ENCODE data around the gene PAN3.

The PAN3 gene

GRCh38 chr13:28273919-28274318 lies 135.6 kb downstream of the PAN3 start:
- no peak for DNase-seq
- intact Hi-C loops (cut with DNase I), result no loop called here

GRCh38 chr13:28282451-28282850 lies 144.1 kb downstream of the PAN3 start:
- no peak for DNase-seq
- intact Hi-C loops (cut with DNase I), result no loop called here

DNA sequence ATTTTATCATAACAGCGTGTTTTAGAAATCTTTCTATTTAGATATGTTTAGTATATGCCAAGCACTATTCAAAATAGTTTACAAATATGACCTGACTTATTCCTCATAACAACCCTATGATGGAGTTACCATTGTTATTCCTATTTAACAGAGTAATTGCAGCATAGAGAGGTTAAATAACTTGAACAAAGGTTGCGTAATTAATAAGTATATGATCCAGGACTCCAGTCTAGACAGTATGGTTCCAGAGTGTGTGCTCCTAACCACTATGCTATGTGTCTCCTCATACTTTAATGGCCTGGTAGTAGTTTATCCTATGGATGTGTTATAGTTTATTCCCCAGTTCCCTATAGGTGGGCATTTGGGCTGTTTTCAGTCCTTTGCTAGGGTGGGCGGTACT lies 145.3 kb downstream of the PAN3 start:
- DNase-seq, result no peak
- intact Hi-C loops (cut with DNase I), result no loop called here

- intact Hi-C loops (cut with DNase I), result no loop called here
- no peak for DNase-seq
Measured at GRCh38 chr13:28286263-28286662, 147.9 kb downstream of the PAN3 start.

DNA sequence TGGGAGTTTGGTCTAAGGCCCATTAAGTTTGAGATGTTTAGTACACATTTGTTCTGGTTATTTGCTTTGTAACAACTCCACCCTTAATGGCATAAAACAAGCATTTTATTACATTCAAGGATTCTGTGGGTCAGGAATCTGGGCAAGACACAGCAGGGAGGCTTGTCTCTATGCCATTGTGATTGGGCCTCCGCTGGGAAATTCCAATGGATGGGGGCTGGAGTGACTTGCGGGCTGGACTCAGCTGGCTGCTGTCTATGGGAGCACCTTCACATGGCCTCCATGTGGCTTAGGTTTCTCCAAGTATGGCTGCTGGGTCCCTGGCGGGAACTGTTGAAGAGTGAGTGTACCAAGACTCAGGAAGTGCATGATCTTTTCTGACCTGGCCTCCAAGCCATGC lies 159.0 kb downstream of the PAN3 start:
- intact Hi-C loops (cut with DNase I), result no loop called here

GRCh38 chr13:28299916-28300315 lies 161.6 kb downstream of the PAN3 start:
- intact Hi-C loops (cut with DNase I), result no loop called here
- DNase-seq, result no peak

More for the DNA sequence above, 159.0 kb downstream of the PAN3 start:
- no peak for DNase-seq

GRCh38 chr13:28301839-28302238 lies 163.5 kb downstream of the PAN3 start:
- intact Hi-C loops (cut with DNase I), result no loop called here
- no peak for DNase-seq

DNA sequence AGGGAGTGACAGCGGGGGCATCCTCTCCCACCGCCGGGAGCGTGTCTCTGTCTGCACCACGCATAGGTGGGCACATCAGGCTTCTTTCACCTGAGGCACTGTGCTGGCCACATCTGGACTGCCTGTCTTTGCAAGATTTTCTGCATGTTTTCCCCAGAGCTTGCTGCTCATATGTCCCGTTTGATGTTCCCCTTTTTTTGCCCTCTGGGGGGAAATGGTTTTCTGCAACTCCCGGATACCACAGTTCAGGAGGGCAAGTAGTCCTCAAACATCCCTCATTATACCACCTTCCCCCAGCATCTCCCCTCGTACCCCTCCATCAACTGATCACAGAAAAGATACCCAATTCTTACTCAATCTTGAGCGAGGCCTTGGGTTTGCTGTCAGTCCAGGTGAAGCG lies 168.0 kb downstream of the PAN3 start:
- intact Hi-C loops (cut with DNase I), result no loop called here
- DNase-seq, result no peak

DNA sequence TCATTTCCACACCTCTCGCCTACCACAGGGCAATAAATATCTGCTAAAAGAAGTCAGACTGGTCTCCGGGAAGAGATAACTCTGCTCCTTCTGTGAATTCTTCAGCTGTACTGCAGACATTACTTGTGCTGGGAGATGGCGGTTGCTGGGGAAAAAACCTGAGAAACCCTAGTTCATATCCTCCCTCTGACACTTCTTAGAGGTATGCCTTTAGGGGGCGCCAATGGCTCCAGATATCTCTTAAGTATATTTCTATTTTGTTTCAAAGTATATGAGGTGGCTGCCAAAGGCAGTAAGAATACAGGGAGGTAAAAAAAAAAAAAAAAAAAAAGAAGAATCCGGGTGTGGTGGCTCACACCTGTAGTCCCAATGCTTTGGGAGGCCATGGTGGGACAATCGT lies 175.2 kb downstream of the PAN3 start:
- intact Hi-C loops (cut with DNase I), result no loop called here
- no peak for DNase-seq

- intact Hi-C loops (cut with DNase I), result no loop called here
Measured at GRCh38 chr13:28314879-28315278, 176.5 kb downstream of the PAN3 start.

DNA sequence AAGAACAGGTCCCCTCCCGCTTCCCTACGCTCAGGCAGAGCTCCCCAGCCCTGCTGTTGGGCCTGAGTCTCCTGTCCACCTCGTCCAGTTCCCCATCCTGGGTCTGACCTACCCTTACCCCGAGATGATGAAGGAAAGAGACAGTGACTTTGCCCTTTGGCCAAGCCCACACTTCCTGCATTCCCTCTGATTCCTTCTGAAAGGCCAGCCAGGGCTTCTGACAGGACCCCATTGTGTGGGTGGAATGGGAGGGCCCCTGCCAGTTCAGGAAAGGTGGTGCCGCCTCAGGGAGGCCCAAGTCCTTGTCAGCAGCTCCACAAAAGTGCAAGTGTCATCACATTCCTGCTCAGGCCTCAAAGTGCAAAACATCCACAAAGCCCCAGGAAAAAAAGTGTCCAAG lies 177.8 kb downstream of the PAN3 start:
- intact Hi-C loops (cut with DNase I), result no loop called here
- no peak for DNase-seq

More at GRCh38 chr13:28314879-28315278, 176.5 kb downstream of the PAN3 start:
- DNase-seq, result no peak

GRCh38 chr13:28316836-28317235 lies 178.5 kb downstream of the PAN3 start:
- intact Hi-C loops (cut with DNase I), result no loop called here
- no peak for DNase-seq

- DNase-seq, result no peak
- intact Hi-C loops (cut with DNase I), result no loop called here
Measured at GRCh38 chr13:28318496-28318895, 180.2 kb downstream of the PAN3 start.

DNA sequence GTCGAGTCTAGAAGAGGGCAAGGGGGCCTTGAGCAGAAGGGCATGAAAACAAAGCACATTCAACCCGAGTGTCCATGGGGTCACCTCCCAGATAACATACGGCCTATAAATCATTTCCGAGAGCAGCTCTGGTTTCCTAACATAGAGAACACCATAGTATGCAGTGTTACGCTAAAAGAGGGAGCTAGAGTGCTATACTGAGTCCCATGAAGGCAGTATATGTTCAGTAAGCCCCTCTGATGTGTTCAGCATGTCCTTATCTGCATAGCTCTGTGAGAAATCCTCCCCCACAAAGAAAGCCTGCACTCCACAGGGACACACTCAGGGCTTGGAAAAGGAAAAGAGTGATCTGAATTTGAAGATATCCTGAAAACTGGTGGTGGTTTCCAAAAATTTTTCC lies 181.2 kb downstream of the PAN3 start:
- DNase-seq, result no peak

DNA sequence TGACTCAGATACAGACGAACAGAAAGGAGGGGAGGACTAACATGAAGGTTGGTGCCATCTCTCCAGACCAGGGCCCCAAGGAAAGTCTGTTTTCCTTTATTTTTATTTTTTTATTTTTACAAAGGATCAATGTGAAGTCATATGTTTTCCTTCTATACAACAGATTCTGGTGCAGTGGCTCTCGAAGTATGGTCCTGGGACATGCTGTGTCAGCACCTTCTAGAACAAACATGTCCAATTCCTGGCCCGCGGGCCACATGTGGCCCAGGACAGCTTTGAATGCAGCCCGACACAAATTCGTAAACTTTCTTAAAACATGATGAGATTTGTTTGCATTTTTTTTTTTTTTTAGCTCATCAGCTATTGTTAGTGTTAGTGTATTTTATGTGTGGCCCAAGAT lies 181.9 kb downstream of the PAN3 start:
- DNase-seq, result no peak
- intact Hi-C loops (cut with DNase I), result loop anchor here (10.0 kb wide), 1 partner anchor 475 kb away; no protein-coding TSS in a partner anchor

More for the DNA sequence above, 181.2 kb downstream of the PAN3 start:
- intact Hi-C loops (cut with DNase I), result no loop called here

DNA sequence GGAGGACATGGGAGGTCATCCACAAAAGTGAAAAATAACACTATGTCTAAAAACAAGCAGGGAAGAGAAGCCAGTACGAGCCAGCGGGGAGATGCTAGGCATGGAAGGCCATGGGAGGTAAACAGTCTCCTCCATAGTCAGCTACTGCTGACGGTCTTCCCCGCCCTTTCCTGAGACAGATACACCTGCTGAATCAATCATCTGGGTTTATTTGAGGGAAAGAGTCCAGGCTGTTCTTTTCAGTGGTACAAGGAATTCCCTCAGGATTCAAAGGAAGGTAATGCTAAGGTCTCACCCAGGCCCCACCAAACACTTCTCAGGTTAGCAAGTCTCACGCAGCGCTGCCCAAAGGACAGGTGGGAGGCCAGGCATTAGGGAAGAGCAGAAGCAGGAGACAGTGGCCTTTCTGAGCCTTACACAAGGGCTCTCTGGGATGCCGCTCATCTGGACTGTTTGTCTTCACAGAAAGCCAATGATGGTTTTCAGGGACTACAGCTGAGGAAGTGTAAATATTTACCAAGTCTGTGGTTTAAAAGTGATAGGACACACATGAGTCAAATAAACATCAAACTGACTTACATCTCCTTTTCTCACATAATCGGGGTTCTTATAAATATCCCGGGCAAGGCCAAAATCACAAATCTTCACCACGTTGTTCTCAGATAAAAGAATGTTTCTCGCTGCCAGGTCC lies 182.7 kb downstream of the PAN3 start:
- DNase-seq, result no peak
- intact Hi-C loops (cut with DNase I), result loop anchor here (10.0 kb wide), 1 partner anchor 474 kb away; no protein-coding TSS in a partner anchor

- no peak for DNase-seq
- intact Hi-C loops (cut with DNase I), result loop anchor here (10.0 kb wide), 1 partner anchor 473 kb away; no protein-coding TSS in a partner anchor
Measured at GRCh38 chr13:28321756-28322155, 183.4 kb downstream of the PAN3 start.

- no peak for DNase-seq
- intact Hi-C loops (cut with DNase I), result loop anchor here (10.0 kb wide), 1 partner anchor 472 kb away; no protein-coding TSS in a partner anchor
Measured at GRCh38 chr13:28322256-28322905, 184.0 kb downstream of the PAN3 start.

GRCh38 chr13:28324181-28324789 lies 185.9 kb downstream of the PAN3 start:
- peak in 5 of 10 donors; percentile 21 to 86 (median 46) for DNase-seq
- intact Hi-C loops (cut with DNase I), result loop anchor here (2.0 to 10.0 kb wide), 2 partner anchors 313 to 471 kb away; no protein-coding TSS in a partner anchor

DNA sequence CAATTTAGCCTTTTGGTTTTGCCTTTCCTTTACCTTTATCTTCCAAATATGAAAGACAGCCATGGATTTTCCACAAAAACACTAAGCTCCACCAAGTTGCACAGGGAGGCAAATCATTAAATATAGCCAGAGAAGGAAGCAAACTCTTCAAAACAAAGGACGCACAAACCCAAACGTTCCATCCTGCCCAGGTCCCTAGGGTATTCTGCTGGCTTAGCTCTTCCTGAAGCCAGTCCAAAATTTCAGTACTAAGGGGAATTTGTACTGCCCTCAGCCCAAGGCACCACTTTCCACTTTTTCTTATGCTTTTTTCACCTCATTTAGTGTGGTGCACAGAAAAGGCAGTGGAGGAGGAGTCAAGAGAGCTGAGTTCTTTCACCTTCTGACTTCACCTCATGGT lies 186.7 kb downstream of the PAN3 start:
- intact Hi-C loops (cut with DNase I), result loop anchor here (2.0 to 10.0 kb wide), 2 partner anchors 312 to 470 kb away; no protein-coding TSS in a partner anchor
- no peak for DNase-seq

- DNase-seq, result no peak
- intact Hi-C loops (cut with DNase I), result loop anchor here (10.0 kb wide), 1 partner anchor 469 kb away; no protein-coding TSS in a partner anchor
Measured at GRCh38 chr13:28326056-28326455, 187.7 kb downstream of the PAN3 start.
